Activated T-cell treated with anti-CD3 and anti-CD28 coated beads for 48 hours (primary cell): Measurements from ENCODE around the gene NR2F1.
"Not testable (repeated sequence)": the region's sequence is repeated elsewhere in the genome, so short reads cannot be mapped to it uniquely, and the experiment has no call there.

ENCODE experiments used
- DNase-seq: peaks from one replicate; pipeline ENCODE4 v3.0.0-alpha.2; 2020; ENCODE audit warnings: low read depth

The NR2F1 gene

GRCh38 chr5:93582677-93583438 lies at the start of gene NR2F1:
Gene NR2F1, plus strand, starts transcription at chr5:93583222. Its CDS starts 1,802 bp downstream, at chr5:93585024.
- DNase-seq = no peak

- no peak for DNase-seq
These were observed 37.1 kb upstream of the NR2F1 start for GRCh38 chr5:93545872-93546271.

DNA sequence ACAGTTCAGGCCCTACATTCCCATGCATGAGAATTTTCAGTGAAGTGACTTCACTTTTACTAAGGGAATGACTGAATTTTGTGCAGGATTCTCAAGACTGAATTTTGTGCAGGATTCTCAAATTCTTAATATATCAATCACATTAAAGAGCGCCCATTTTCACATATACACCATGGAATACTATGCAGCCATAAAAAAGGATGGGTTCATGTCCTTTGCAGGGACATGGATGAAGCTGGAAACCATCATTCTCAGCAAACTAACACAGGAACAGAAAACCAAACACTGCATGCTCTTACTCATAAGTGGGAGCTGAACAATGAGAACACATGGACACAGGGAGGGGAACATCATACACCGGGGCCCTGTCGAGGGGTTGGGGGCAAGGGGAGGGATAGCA lies 33.4 kb upstream of the NR2F1 start:
- not testable (repeated sequence) for DNase-seq

DNA sequence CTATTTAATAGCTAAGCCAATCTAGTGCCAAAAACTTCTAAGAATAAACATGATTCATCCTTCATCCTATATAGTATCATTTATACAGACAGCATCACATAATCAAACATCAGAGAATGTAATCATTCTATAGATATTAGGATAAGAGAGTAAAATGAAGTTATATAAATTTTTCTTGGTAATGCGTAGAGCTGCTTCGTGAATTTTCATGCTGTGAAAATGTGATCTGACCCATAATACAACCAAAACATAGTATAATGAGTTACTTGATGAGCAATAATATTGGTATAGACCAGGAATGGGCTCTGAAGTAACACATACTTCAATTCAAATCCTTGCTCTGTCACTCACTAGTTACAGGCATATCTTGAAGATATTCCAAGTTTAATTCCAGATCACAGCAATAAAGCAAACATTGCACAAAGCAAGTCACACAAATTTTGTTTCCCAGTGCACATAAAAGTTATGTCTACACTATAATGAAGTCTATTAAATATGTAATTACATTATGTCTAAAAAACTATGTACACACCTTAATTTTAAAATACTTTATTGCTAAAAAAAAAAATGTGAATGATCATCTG lies 25.9 kb upstream of the NR2F1 start:
- no peak for DNase-seq

GRCh38 chr5:93566091-93566490 lies 16.9 kb upstream of the NR2F1 start:
- DNase-seq = no peak

DNA sequence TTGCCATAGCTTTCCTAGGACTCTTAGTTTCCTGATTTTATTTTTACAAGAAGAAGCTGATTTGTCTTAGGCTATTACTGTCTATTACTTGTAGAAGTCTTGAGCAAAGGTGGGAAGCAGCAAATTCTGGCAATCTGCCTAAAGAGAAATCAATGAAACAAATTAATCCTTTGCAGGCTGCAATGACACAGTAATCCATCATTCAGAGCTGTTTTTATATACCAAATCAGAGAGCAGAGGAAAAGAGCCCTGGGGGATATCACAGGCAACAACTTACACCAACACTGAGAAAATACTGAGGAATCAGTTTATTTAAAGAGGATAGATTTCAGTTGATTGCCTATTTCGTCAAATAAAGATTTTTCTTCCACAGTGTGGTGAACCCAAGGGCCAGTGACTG lies 15.6 kb upstream of the NR2F1 start:
- DNase-seq = no peak

- no peak for DNase-seq
These were observed 13.5 kb upstream of the NR2F1 start for GRCh38 chr5:93569300-93570160.

GRCh38 chr5:93570294-93571113 lies 12.5 kb upstream of the NR2F1 start:
- no peak for DNase-seq

DNA sequence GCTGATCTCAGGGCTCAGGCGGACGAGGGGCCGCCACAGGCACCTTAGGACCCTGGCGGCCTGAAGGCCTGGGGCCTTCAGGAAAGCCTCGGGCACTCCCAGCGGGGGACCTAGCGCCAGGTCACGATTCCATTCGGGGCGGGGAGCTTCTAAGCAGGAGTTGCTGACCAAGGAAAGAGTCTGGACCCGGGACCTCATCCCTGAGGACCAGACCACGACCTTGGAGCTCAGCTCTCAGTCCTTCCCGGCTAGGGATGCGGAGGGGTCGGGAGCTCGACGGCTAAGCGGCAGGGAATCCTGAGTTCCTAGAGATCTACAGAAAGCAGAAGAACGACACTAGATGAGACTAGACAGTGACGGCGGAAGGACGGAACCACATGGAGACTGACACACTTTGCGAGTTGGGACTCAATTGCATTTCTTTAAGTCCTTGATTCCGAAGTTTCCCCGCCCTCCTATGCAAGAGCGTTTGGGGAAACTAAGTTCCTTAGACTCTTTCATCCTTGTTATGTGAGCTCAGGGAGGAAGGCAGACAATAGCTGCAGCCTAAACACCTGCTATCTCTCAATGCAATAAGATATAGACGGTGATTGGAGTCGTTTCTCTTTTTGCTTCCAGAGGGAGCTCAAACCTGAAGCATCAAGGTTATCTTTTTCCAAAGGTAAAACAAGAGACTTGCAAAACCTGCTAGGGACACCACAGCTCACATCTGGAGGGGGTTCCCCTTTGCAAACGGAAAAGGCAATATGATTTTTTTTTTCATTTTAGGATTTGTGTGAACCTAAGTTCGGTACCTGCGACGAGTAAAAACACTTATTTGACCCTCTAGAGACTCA lies 11.7 kb upstream of the NR2F1 start:
- DNase-seq = no peak

DNA sequence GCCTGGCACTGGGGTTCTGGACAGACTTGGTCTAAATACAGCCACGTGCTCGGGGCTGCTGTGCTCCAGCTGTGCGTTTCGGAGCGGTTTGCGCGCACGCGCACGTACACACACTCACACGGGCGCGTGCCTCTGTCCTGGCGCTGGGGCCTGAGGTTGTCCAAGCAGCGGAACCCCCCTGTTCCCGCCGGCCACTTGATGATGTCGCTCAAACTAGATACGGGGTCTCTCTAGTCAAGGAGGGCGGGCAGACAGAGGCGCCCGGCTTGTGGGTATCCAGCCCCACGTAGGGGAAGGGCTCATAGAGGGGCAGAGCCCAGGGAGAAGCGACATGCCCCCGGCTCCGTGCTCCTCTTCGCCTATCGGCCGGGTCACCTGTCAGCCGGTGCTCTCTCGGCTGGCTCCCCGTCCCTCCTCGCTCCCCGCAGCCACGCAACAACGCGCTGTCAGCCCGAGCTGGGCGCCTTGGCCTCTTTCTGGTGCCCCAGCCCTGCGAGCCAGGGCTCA lies 10.9 kb upstream of the NR2F1 start:
- no peak for DNase-seq

DNA sequence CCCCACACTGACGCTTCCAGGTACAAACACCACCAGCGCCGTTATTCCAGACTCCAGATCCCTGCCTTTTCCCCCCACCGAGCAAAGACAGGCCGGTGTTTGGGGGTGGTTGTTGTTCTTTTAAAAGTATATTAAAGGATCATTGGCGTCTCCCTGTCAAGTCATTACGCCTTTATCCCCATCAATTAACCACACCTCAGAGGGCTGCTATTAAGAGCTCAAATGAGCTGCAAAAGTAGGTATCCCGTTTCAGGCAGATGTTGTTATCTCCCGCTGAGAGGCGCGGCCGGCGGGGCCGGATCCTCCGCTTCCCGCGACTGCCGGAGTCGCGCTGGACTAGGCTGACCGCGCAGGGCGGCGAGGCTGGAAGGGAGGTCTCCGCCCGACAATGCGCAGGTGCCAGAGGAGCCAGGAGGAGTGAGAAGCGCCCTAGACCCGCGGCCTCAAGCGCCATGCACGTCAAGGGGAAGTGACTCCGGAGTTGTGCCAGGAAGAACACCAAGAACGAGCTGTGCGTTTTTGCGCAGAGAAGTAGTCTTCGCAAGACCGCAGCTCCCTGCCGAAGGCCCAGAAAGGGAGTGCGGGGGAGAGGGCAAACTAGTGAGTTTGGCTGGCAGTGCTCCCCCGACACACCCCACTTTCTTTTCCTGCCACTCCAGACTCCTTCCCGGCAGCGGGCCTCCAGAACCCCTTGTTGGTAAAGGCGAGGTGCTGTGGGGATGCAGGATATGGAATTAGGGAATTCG lies 10.2 kb upstream of the NR2F1 start:
- DNase-seq = no peak

- DNase-seq = no peak
These were observed 9.4 kb upstream of the NR2F1 start for GRCh38 chr5:93573354-93574351.

GRCh38 chr5:93574491-93575305 lies 8.3 kb upstream of the NR2F1 start:
- DNase-seq = no peak

GRCh38 chr5:93575461-93576414 lies 7.3 kb upstream of the NR2F1 start:
- no peak for DNase-seq

- DNase-seq = no peak
These were observed 5.8 kb upstream of the NR2F1 start for GRCh38 chr5:93576994-93577853.
